HepG2 (cell line): Measurements from ENCODE around the gene PSMB4. TPM values are rescaled to one million over a fixed set of nuclear protein-coding genes. Genes with fewer than 3 reads are reported as not detected.
"Not testable (repeated sequence)": the region's sequence is repeated elsewhere in the genome, so short reads cannot be mapped to it uniquely, and the experiment has no call there.

Experiments
- ATAC-seq: fragments of 200-7000 bp; cut with Tn5 transposase; 3 replicates; pipeline ENCODE4 v1.9.1; 2020; ENCODE audit warnings: mild to moderate bottlenecking, moderate library complexity
- BruUV-seq: library from RNA; stranded (reverse); fragments of 400-500 nt; replicated peaks from 2 replicates; lab custom pipeline; 2021; lab: Mats Ljungman, UMichigan
- CTCF ChIA-PET: fragments of 300-600 bp; formaldehyde crosslinking; extraction: SDS; loops from one replicate; lab custom pipeline; 2021; ENCODE audit warnings: low total read pairs, inconsistent platforms, low intra/inter-chr PET ratio; lab: Yijun Ruan, JAX
- POLR2A ChIA-PET: fragments of 350-600 bp; sonication (Branson Sonifier 250); formaldehyde crosslinking; loops from one replicate; lab custom pipeline; 2020; ENCODE audit warnings: antibody characterized with exemption, inconsistent platforms; lab: Yijun Ruan, JAX
- DNase-seq: peaks from one replicate; pipeline ENCODE4 v3.0.0-alpha.2; 2015; ENCODE audit warnings: low spot score
- FAIRE-seq: peaks from 3 replicates; lab custom pipeline; 2011; peaks lifted over from hg19 to GRCh38; lab: Jason Lieb, UNC
- H2AFZ ChIP-seq: one replicate; pipeline ENCODE4 v1.6.1; 2011; ENCODE audit warnings: low read length, inconsistent platforms
- H3K27ac ChIP-seq: fragments of 300-600 bp; 3 replicates; pipeline ENCODE4 v1.8.0; 2011; ENCODE audit warnings: mixed run types, mild to moderate bottlenecking, mixed read lengths, low read length, inconsistent platforms; ENCODE audit not compliant: insufficient read depth; ENCODE audit errors: extremely low read length
- H3K27me3 ChIP-seq, 2 experiments: fragments of 200-600 bp in 1 of 2; 2 replicates in 1 of 2; 3 replicates in 1 of 2; pipeline versions ENCODE4 v1.6.0 to v1.8.0; 2011; ENCODE audit warnings: low read length in 2 of 2, mild to moderate bottlenecking in 2 of 2, moderate library complexity in 2 of 2, inconsistent platforms in 1 of 2; ENCODE audit not compliant: insufficient read depth in 2 of 2, control insufficient read depth in 1 of 2
- H3K36me3 ChIP-seq, 2 experiments: fragments of 200-600 bp in 1 of 2; replicated peaks in 1 of 2; 2 replicates in 1 of 2; 3 replicates in 1 of 2; pipeline versions ENCODE4 v1.5.1 to v1.8.0; 2011; ENCODE audit warnings: low read length in 2 of 2, inconsistent platforms in 1 of 2; ENCODE audit not compliant: insufficient read depth in 2 of 2, control insufficient read depth in 1 of 2
- H3K4me1 ChIP-seq: 2 replicates; pipeline ENCODE4 v1.5.1; 2012; ENCODE audit warnings: low read length, inconsistent platforms; ENCODE audit not compliant: insufficient read depth
- H3K4me2 ChIP-seq: 2 replicates; pipeline ENCODE4 v1.6.0; 2011; ENCODE audit warnings: low read depth, low read length, inconsistent platforms
- H3K4me3 ChIP-seq, 3 experiments: fragments of 200-600 bp in 1 of 3; sonication (generic), shearing (Covaris generic) in 1 of 3; replicated peaks in 1 of 3; 2 replicates each; pipeline ENCODE4 v1.5.1; 2011 to 2016; ENCODE audit warnings: low read length in 3 of 3, inconsistent platforms in 2 of 3, low read depth in 2 of 3, mild to moderate bottlenecking in 2 of 3, control low read depth in 1 of 3, mixed read lengths in 1 of 3; ENCODE audit not compliant: insufficient read depth in 1 of 3
- H3K79me2 ChIP-seq: one replicate; pipeline ENCODE4 v1.6.1; 2011; ENCODE audit warnings: low read length, inconsistent platforms; ENCODE audit not compliant: insufficient read depth
- H3K9ac ChIP-seq: 2 replicates; pipeline ENCODE4 v1.6.0; 2011; ENCODE audit warnings: mild to moderate bottlenecking, low read depth, low read length, inconsistent platforms; ENCODE audit not compliant: insufficient read depth
- H3K9me3 ChIP-seq: 2 replicates; pipeline ENCODE4 v1.5.1; 2012; ENCODE audit warnings: mild to moderate bottlenecking, low read length
- H4K20me1 ChIP-seq: 2 replicates; pipeline ENCODE4 v1.6.0; 2011; ENCODE audit warnings: inconsistent platforms, mild to moderate bottlenecking, low read length, moderate library complexity; ENCODE audit not compliant: insufficient read depth
- WGBS: methylation state at CpG from one replicate; pipeline ENCODE4 v1.1.6; 2017; ENCODE audit warnings: low lambda C conversion rate; 5-methylcytosine and 5-hydroxymethylcytosine counted together
- in situ Hi-C: cut with HindIII; loops from 2 replicates; pipeline ENCODE4 v1.10.0; 2017; ENCODE audit warnings: low pct_unique_long_range_greater_than_20kb; ENCODE audit not compliant: extremely low pct_ligation_motif_present
- intact Hi-C: fragments of 100-400 bp; cut with micrococcal nuclease; formaldehyde crosslinking; loops from one replicate; pipeline ENCODE4 v1.10.0; 2022; ENCODE audit not compliant: unreplicated experiment
- polyA plus RNA-seq, 8 experiments: library from polyadenylated mRNA; depleted of rRNA in 3 of 8; stranded (reverse) in 7 of 8; unstranded in 1 of 8; fragments of >200 nt; fragmentation: Illumina TruSeq in 4 of 8; extraction: Trizol in 4 of 8; gene quantifications; 2 replicates each; pipeline versions ENCODE4 v1.2.1 to v1.2.3, GENCODE V29; 2011 to 2016; ENCODE audit warnings: low read depth in 4 of 8, missing spikeins in 1 of 8, mixed read lengths in 1 of 8; ENCODE audit not compliant: insufficient read depth in 1 of 8
- total RNA-seq, 5 experiments: library from RNA; depleted of rRNA; stranded (reverse); fragments of >200 nt; fragmentation: Illumina TruSeq; extraction: Trizol; gene quantifications; 2 replicates each; pipeline ENCODE4 v1.2.3, GENCODE V29; 2016; ENCODE audit warnings: low read depth in 1 of 5
- TF ChIP-seq, protein P1 (sequence below): sonication (generic); formaldehyde crosslinking; IDR thresholded peaks from 2 replicates; pipeline ENCODE4 v1.4.0; 2020; ENCODE audit warnings: missing genetic modification reagents

Gene PSMB4
- total and polyA plus RNA-seq, 2 of the 13 experiments (the other 11 are each of a cell fraction or from before 2014, with no cell fraction given), result 336 to 383 TPM

- intact Hi-C loops, H3K9me3 ChIP-seq, CTCF ChIA-PET, POLR2A ChIA-PET, H3K4me1 ChIP-seq, H3K9ac ChIP-seq, H3K27me3 ChIP-seq, H3K27ac ChIP-seq, H3K4me3 ChIP-seq, H3K79me2 ChIP-seq, FAIRE-seq, H3K4me2 ChIP-seq, in situ Hi-C loops, H3K36me3 ChIP-seq, H4K20me1 ChIP-seq, DNase-seq, ATAC-seq, H2AFZ ChIP-seq, BruUV-seq: not testable (repeated sequence)
- WGBS, result 72% methylated on average over 22 of the region's 22 CpGs
Measured at GRCh38 chr1:151390221-151391078, 8.9 kb upstream of the PSMB4 start.

DNA sequence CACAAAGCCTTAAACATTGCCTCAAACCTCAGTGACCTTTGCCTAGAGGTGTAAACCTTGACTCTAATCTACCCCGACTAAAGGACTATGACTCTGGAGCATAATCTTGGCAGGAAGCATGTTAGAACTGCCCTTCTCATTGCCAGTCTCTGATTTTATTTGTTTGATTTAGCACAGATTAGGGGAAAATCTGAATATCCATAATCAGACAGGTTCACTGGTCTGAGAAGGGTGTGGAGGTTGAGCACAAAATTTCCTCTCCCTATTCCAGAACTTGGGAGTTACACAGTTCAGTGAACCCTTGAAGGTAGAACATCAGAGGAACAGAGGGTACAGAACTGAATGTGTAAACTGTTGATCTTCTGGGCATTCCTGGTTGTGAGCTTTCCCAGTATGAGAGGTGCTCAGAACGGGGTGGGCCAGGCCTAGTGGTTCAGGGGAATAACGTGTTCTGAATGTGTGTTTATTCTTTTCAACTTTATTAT is 8.3 kb upstream of the PSMB4 start:
- ChIA-PET CTCF (no interaction called here), POLR2A (no interaction called here)
- WGBS, result 5% methylated on average over 3 of the region's 3 CpGs

More for the DNA sequence above, 8.3 kb upstream of the PSMB4 start:
- Histone ChIP-seq H3K4me2 (no peak overlapping the region), H3K4me3 (no peak overlapping the region), H3K79me2 (no peaks in the 10 kb centered on the region), H3K9ac (no peak overlapping the region), H4K20me1 (no peaks in the 10 kb centered on the region), H2AFZ (no peak overlapping the region), H3K36me3 (no peaks in the 10 kb centered on the region), H3K27ac (no peak overlapping the region), H3K27me3 (no peaks in the 10 kb centered on the region), H3K4me1 (peaks cover 6% of the 10 kb centered on the region; the same call in 1 of the 2 replicates), H3K9me3 (no peaks in the 10 kb centered on the region)
- ATAC-seq, result no peak
- no peak for FAIRE-seq
- intact Hi-C loops (no loop called here), in situ Hi-C loops (no loop called here)
- TF ChIP-seq, protein P1, sequence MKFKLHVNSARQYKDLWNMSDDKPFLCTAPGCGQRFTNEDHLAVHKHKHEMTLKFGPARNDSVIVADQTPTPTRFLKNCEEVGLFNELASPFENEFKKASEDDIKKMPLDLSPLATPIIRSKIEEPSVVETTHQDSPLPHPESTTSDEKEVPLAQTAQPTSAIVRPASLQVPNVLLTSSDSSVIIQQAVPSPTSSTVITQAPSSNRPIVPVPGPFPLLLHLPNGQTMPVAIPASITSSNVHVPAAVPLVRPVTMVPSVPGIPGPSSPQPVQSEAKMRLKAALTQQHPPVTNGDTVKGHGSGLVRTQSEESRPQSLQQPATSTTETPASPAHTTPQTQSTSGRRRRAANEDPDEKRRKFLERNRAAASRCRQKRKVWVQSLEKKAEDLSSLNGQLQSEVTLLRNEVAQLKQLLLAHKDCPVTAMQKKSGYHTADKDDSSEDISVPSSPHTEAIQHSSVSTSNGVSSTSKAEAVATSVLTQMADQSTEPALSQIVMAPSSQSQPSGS (CRISPR knock-in tag), result no peak
- no TSS peak for BruUV-seq
- DNase-seq, result no peak
